HG03097 (cell line): ENCODE results near the gene FAM174B.

ENCODE experiments used
- ATAC-seq: cut with Tn5 transposase; IDR thresholded peaks from one replicate; pipeline ENCODE4 v1.9.1; 2021; ENCODE audit not compliant: unreplicated experiment, low FRiP score

FAM174B gene

GRCh38 chr15:92578096-92578835, 77.3 kb downstream of the FAM174B start:
- ATAC-seq, result no peak

GRCh38 chr15:92576597-92577200, 78.9 kb downstream of the FAM174B start:
- no peak for ATAC-seq

GRCh38 chr15:92574566-92574965, 81.0 kb downstream of the FAM174B start:
- no peak for ATAC-seq

- no peak for ATAC-seq
These were observed 81.4 kb downstream of the FAM174B start for GRCh38 chr15:92574161-92574560.

GRCh38 chr15:92571824-92572223, 83.8 kb downstream of the FAM174B start:
- no peak for ATAC-seq

GRCh38 chr15:92570391-92570790, 85.2 kb downstream of the FAM174B start:
- ATAC-seq, result no peak

DNA sequence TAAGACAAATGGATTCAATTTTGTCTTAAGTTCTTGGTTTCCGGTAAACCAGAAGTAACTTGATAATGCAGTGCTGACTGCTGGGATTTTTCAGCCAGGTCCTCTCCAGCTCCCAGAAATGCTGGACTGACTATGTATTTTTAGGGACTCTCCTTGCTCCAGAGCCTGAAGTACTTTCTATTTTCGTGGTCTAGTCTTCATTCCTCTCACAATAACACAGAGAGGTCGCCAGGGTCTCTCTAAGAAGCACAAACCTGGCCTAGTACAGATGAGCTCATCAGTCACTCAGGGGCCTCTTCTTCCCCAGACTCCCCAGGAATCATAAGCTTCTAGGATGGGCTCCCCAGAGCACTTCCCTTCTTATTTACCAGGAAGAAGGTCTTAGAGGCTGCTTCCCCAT, 85.8 kb downstream of the FAM174B start:
- ATAC-seq, result no peak
